RPMI7951 (cell line): ENCODE results near the gene HADH. TPM values are rescaled to one million over a fixed set of nuclear protein-coding genes. Genes with fewer than 3 reads are reported as not detected.
"Not testable (repeated sequence)": the region's sequence is repeated elsewhere in the genome, so short reads cannot be mapped to it uniquely, and the experiment has no call there.

ENCODE experiments used
- DNase-seq: peaks from one replicate; pipeline ENCODE4 v3.0.0-alpha.2; 2012; ENCODE audit warnings: low read depth
- total RNA-seq: library from RNA; depleted of rRNA; stranded (reverse); fragments of >200 nt; shearing (Covaris generic); gene quantifications from 2 replicates; pipeline ENCODE4 v1.2.3, GENCODE V29; 2014

Gene HADH
- total RNA-seq, 1 experiment from 2014 or later, result 15.1 TPM

DNA sequence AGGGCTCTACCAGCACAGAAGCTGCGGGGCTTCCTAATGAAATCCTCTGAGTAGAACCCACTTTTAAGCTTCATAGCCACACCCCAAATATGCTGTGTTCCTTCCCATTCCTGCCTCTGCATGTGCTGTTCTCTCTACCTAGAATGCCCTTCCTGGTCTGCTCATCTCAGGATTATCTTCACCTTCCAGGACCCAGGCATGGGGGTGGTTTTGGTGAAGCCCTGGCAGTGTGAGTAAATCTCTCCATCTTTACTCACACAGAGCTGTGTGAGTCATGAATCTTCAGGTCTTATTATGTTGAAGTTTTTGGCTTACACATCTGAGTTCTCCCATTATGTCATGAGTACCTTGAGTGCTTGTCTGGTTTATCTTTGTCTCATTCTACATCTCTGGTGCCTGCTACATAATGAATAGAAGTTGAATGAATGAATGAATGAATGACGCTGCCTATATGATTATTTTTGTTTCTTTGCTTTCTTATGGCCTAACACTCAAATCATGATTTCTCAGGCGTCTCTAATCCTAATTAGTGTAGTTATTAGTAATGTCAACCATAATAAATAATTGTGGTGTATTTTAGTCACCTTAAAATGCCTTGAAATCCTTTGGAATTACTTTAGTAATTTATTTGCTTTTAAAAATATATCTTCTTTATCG lies 41.9 kb downstream of the HADH start:
- peak; percentile 22 for DNase-seq

DNA sequence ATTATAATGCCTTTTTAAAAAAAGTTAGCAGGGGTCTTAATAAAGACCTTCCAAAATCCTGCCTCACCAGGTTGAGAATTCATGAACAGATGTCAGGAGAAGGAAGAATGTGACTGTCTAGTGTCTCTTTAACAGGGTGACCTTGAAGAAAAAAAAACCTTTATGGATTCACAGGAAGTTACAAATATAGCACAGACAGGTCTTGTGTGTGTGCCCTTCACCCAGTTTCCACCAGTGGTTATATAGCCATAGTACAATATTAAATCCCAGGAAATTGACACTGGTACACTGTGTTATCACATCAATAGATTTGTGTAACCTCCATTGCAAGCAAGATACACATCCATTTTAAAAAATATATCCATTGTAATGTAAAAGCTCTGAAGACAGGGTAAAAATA lies 43.7 kb downstream of the HADH start:
- no peak for DNase-seq

DNA sequence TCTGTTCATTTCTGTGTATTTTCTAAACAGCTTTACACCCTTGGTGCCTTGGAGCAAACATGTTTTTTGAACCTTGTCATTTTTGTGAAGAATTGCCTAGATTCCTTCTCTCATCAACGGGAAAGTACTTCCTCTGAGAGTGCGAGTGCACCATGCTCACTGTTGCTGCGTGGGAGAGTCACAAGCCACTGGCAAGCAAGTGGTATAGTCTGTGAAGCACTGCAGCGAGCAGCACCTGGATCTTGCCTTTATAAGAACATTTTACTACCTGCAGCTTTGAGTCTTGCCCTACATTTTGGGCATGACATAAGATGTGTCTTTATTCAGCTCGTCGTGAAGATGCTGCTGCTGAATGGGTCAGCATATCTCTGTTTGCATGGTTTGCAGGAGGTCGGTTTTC lies 44.9 kb downstream of the HADH start:
- DNase-seq, result no peak

DNA sequence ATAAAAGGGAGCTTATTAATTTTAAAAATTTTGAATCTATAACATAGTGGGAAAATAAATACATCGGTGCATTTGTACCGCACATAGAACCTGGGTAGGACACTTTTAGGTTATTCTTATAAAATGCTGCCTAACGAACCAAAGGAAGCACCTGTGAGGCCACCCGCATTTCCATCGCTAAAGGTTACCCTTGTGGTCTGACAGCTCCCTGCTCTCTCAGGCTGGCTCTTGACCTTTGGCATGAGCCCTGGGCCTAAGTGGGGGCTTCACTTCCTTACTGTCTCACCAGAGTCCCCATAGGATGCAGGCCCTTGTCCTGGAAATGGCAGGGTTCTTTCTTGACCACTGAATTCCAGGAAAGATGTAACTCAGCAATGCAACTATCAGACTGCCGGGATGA lies 46.0 kb downstream of the HADH start:
- DNase-seq, result no peak

DNA sequence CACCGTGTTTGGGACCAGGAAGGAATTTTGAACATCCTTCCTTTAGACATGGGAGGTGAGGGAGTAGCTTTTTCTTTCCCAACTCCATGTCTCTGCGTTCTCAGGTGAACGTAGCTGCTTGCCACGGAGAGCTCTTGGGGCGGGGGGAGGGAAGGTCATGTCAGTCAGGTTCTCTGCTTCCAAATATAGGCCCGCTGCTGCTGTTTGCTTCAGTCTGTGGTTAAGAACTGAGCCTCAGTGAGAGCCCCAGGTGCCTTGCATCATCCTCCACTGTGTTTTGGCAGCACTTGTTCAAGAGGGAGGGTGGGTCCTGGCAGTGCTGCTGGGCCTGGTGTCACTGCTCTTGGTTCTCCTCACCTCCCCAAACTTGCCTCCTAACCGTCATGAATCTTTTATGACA lies 46.5 kb downstream of the HADH start:
- DNase-seq, result no peak

DNA sequence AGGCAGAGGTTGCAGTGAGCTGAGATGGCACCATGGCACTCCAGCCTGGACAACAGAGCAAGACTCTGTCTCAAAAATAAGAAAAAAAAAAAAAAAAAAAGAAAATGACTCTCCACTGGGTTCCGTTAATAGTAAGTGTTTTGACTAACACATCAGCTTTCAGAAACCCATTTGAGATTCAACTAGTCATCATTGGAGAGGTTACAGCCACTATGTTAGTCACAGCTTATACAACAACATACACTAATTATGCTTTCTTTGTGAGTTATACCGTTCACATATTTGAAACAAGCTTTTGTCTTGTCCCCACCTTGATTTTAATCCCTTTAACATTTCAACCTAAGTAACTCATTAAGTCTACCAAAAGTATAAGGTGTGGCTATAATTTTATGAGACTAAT lies 48.2 kb downstream of the HADH start:
- DNase-seq, result no peak

DNA sequence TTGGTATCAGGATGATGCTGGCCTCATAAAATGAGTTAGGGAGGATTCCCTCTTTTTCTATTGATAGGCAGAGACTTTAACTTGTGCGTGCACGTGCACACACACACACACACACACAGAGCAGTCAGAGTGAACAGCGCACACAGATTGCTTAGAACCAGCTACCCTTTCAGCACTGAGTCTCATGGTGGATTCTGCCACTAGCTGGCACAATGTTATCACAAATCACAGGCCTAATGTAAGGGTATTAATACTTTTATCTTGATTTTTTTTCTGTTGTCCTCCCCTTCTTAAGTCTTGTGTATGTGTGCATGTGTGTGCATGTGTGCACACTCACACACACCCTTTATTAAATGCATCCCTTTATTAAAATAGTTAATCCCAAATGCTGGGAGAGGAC lies 53.2 kb downstream of the HADH start:
- no peak for DNase-seq

DNA sequence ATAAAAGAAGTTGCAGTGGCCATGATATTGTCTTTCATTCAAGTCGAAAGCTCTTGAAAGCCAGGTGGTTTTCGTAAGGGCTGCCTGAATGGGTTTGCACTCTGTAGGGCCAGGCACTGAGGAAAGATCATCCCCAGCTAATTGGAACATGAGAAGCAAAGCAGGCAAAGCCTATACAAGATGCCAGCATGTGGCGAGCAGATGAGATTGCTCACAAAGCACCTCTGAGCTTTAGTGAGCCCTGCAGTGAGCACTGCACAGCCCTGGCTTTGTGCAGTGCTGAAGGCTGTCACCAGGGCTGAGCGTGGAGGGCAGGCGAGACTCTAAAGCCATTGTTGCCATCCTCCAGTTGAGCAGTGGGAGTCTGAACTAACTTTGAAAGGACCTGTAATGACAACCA lies 53.8 kb downstream of the HADH start:
- peak; percentile 64 for DNase-seq

DNA sequence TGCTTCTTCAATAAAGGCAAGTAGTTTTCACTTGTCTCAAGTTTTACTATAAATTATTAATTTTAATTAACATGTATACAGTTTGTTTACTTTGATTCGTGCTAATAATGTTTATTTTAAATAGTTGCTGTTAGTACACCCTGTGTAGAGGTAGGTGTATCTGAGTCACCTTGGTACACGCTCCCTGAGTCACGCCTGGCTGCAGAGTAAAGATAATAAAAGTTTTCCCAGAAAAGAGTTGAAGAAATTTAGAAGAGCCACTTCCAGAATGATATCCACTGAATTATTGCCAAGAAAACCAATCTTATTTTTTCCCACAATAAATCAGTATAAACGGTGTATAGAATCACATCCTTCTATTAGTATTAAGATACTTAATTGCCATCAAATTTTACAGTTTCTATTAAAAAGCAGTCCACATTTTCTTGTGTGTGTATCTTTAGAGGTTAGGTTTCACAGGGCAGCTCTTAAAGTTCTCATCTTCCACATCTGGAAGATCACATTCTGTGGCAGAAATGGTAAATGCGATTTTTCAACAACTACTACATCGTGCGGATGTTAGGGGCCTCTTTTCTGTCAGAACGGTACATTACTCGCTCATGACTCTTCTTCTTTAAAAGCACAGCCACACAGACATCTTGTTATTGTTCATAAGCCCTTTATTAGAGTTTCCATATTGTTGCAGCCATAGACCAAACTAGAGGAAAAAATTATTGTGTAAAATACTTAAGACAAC lies 55.4 kb downstream of the HADH start:
- no peak for DNase-seq

DNA sequence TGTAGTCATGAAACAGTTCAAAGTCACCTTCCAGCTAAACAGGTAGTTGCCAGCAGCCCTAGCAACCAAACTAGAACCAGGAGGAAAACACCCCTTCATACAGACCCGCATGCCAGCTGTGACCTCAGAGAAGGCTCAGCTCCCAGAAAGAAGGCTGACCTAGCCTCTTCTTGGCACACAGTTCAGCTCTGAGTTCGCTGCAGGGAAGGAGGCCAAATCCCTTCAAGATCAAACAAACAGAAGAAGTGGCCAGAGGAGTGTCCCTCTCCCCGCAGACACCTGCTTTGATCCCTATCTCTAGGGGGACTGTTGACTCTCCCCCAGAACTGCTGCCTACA lies 56.0 kb downstream of the HADH start:
- no peak for DNase-seq

DNA sequence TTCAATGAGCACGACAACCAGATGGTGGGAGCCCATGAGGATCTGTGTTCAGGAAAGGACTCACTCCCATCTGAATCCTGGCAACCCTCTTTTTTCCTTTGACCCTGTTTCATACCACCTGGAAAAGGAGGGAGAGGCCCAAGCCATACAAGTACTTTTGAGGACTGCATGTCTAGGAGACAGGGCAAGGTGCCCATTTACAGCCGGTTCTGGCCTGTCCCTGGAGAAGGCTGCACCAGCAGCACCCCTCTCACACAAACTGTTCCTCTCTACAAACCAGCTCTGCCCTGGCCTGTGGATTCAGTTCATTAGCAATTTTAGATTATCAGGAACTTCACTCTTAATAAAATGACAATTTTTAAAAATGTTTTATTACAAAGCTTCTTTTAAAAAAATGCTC lies 57.5 kb downstream of the HADH start:
- DNase-seq, result no peak

DNA sequence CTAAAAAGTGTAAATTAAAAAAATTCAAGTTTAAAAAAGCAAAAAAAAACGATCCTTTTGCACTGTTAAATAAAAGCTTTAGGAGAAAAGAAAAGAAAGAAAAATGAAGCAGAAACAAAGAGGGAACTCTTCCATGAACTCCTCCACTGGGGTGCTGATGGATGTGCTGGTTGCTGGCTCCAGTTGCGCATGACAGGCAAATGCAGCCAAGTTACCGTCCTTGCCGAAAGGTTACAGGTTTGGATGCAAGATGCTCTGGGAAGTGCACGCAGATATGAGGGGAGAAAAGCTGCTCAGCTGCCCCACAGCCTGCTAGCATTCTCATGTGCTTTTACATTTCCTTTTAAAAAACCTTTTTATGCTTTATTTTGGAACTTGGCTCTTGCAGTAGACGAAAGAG lies 58.5 kb downstream of the HADH start:
- DNase-seq, result no peak

DNA sequence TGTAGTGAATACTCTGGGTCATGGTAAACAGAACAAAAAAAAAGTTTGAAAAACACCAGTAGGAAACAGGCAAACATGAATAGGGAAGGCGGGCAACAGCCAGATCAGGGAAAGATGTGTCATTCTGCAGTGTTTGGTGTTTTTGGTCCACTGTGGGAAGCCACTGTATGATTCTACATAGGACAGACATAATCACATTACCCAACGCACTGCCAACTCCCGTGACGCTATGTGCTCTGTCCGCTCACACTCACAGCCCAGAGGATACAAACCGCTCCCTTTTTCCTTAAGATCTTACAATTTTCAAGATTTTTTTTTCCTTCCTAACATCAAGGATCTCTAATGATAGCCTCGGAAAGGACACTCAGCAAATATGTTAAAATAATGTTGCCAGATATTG lies 59.3 kb downstream of the HADH start:
- DNase-seq, result no peak

DNA sequence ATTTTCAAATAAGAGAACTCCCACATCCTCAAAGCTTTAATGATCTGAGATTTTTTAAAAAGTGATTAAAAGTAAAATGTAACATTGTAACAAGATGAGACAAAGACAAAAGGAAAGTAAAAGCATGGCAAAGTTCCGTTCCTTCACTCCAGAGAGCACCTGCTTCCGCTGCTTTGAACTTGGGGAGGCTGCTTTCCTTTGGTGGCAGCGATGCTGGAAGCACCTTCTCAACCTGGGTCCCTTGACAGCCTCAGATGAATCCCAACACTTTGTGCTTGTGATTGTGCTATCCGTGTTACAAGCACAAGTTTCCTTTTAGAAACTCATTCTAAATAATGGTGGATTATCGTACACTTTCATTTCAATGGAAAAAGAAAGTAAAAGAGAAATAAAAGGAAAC lies 59.7 kb downstream of the HADH start:
- no peak for DNase-seq

DNA sequence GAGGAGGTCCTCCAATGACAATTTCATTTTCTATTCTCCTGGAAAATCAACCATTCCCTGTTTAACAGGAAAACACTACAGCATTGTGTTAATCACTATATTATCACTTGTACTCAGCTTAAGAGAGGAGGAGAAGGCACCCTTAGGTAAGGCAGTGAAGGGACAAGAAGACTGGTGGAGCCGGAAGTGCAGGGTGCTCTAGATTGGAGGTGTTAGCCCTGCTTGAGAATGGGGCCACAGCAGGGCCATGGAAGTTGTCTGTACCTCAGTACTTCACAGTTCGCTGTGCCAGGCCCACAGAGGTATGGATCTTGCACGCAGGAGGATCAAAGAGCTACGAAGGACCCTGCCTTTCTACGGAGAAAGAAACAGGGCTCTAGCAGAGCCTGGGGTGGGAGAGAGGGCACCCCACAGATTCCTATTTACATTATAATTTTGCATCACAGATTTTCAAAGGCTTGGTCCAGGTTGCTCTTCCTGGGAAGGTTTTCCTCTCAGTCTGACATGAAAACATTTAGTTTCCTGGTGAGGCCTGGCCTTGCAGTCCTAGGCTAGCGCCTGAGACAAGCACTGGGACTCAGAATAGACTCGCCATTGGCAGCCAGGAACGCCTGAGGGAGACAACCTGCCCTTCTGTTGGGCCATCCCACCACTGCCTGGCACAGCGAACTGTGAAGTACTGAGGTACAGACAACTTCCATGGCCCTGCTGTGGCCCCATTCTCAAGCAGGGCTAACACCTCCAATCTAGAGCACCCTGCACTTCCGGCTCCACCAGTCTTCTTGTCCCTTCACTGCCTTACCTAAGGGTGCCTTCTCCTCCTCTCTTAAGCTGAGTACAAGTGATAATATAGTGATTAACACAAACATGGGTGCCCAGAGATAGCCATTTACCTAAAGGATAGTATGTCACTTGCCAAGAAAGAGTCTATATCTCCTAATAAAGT lies 60.8 kb downstream of the HADH start:
- DNase-seq, result not testable (repeated sequence)

DNA sequence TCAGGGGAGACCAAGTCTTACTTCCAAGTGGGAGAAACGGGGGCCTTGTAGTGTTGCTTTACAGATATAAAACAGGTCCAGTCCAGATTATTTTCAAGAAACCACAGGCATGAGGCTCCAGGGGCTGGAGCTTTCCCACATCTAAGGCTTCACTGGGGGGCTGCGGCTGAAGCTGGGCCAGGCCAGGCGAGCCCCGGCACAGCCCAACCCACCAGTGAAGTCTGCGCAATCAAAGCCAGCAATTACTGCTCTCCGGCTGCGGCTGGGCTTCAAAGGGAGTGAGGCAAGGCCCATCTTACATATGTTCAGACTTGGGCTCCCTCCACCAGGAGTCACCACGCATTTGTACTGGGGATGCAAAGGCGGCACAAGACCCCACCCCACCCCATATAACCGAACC lies 61.7 kb downstream of the HADH start:
- DNase-seq, result no peak

DNA sequence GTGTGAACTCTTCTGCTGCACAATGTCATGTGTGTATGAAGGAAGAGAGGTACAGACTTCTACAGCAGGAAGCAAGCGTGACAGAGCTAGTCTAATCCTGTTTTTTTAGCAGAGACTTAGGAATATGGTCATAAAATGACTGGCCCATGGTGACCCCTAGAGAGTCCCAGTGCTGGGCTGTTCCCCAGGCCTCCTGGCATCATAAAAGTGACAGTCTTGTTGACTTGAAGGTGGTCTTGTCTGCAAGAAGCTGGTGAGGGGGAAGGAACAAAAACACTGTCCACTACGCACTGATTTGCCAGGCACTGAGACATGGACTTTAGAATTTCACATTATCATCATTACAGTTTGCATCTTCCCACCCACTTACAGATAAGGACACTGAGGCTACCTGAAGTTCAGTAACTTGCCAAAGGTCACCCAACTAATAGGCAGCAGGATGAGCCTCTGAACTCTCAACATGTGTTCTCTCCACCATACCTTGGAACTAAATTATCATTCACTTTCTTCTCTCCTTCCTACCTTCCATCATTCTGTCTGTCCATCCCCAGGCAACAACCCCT lies 63.0 kb downstream of the HADH start:
- DNase-seq, result no peak

DNA sequence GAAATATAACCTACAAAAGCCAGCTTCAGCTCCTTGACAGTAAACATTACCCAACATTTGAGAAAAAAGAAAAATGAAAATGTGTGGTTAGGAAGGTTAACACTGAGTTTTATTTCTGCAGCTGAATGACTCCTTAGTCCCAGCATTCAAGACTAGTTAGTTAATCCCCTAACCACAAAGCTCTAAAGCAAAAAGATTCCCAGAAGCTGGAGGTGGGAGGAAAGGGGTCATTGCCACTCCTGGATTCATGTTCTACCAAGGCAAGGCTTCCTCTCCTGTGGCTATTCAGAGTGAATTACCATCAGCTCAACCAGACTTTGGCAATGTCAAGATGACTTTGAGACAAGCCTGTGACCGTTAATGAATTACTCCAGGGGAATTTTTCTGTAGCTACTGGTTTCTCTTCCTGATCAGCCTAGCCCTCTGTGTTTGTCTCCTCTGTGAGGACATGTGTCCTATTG lies 63.6 kb downstream of the HADH start:
- DNase-seq, result no peak

DNA sequence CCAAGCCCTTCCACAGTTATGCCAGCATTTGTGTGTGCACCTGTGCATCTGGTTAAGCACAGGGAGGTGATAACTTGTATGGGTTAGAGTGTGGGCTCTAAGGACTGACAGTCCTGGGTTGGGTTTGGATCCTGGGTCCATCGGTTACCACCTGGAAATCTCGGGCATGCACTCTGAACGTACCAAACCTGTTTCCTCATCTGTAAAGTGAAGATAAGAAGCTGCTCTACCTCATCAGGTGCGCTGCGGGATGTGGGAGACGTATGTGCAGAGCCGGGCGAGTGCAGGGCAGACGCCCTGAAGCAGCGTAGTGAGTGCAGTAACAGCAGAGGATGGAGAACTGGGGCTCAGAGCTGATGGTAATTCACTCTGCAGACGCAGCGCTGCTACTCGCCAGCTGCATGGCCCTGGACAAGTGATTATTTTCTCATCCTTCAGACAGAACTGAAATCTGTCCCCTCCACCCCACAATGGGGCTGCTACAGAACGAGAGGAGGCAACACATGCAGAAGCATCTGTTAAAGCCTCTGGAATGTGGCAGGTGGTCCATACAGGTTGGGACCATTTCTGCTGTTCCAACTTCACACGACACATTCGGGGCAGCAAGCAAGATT lies 64.4 kb downstream of the HADH start:
- DNase-seq, result no peak

DNA sequence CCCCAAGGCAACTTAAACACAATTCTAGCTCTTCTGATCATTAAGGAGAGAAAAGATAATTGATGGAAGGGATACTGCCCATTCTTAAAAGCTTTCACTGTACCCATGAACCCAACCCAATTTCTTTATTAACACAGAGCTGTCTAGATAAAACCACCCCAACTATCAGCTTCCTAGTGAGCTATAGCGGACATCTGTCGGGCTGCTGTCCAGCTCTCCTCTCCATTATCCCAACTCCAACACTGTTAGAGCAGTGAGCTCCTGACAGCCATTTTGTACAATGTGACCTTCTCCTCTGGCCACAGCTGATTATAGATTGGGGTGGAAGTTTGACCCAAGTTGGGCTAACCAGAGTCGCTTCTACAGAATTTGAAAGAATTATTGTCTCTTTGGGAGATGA lies 66.1 kb downstream of the HADH start:
- no peak for DNase-seq

DNA sequence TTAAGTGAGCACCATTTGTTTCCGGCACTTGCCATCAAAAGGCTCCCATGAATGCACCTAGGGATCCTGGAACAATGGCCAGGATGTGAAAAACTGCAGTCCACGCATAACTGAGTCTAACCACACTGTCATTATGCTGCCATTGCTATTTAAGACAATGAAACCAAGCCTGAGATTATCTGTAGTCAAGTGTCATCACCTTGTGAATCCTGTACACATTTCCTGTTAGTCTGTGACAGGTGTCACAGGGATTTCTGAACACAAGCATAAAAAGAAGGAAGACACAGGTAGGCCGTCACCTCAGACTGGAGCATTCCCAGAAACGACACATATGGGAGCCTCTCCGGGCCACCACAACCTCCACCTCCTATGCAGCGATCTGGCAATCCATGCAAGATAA lies 66.7 kb downstream of the HADH start:
- no peak for DNase-seq
